ELR (cell line): ENCODE results near the gene LTK.

Experiments
- DNase-seq: peaks from one replicate; pipeline ENCODE4 v3.0.0-alpha.2; 2015; ENCODE audit warnings: low read depth

The LTK gene

GRCh38 chr15:41498657-41499056 is 15.0 kb downstream of the LTK start:
- no peak for DNase-seq

GRCh38 chr15:41495736-41496599 is 17.7 kb downstream of the LTK start:
- DNase-seq = no peak

- DNase-seq = no peak
These were observed 18.5 kb downstream of the LTK start for GRCh38 chr15:41494922-41495735.

GRCh38 chr15:41494190-41494921 is 19.3 kb downstream of the LTK start:
- DNase-seq = peak; percentile 46

- DNase-seq = no peak
These were observed 19.8 kb downstream of the LTK start for GRCh38 chr15:41493902-41494189.

GRCh38 chr15:41493205-41493901 is 20.3 kb downstream of the LTK start, which contains the start of gene ITPKA:
Gene ITPKA, plus strand, starts transcription at chr15:41493874. Its CDS starts 54 bp downstream, at chr15:41493928.
- DNase-seq = peak; percentile 89

- DNase-seq = peak; percentile 29
These were observed 20.9 kb downstream of the LTK start for GRCh38 chr15:41492597-41493204.

GRCh38 chr15:41491889-41492288 is 21.7 kb downstream of the LTK start:
- DNase-seq = no peak

GRCh38 chr15:41490355-41490754 is 23.3 kb downstream of the LTK start:
- peak; percentile 98 for DNase-seq

- no peak for DNase-seq
These were observed 24.0 kb downstream of the LTK start for GRCh38 chr15:41489641-41490040.

GRCh38 chr15:41487802-41488201 is 25.8 kb downstream of the LTK start:
- DNase-seq = no peak

GRCh38 chr15:41487381-41487780 is 26.2 kb downstream of the LTK start:
- DNase-seq = no peak

GRCh38 chr15:41486286-41486685 is 27.3 kb downstream of the LTK start:
- no peak for DNase-seq

- DNase-seq = no peak
These were observed 28.5 kb downstream of the LTK start for GRCh38 chr15:41484937-41485625.

GRCh38 chr15:41483519-41483918 is 30.1 kb downstream of the LTK start:
- DNase-seq = no peak

- no peak for DNase-seq
These were observed 30.5 kb downstream of the LTK start for GRCh38 chr15:41483115-41483514.

- DNase-seq = no peak
These were observed 31.3 kb downstream of the LTK start for GRCh38 chr15:41482110-41482877.

GRCh38 chr15:41480396-41481140 is 33.1 kb downstream of the LTK start:
- DNase-seq = no peak

GRCh38 chr15:41476416-41477048 is 37.1 kb downstream of the LTK start:
- DNase-seq = no peak
